Epithelial cell of umbilical artery (primary cell): ENCODE measurements around the gene GARRE1. TPM values are rescaled to one million over a fixed set of nuclear protein-coding genes. Genes with fewer than 3 reads are reported as not detected.

Experiments
- total RNA-seq: library from RNA; depleted of rRNA; stranded (reverse); fragments of >200 nt; gene quantifications from 2 replicates; pipeline ENCODE4 v1.2.3, GENCODE V29; 2014

Gene GARRE1
- 27.3 and 45.3 TPM in 2 replicates for total RNA-seq

GRCh38 chr19:34254046-34254697 lies at the start of gene GARRE1:
TSS of gene GARRE1 (plus strand) at chr19:34254554. CDS start at chr19:34300474, 45,920 bp downstream.

Other genes starting within 250 kb of the GARRE1 start
- 81.2 and 97.6 TPM in 2 replicates for gene LSM14A, start 82.0 kb upstream of the GARRE1 start, total RNA-seq
- gene GPI, start 110.6 kb downstream of the GARRE1 start, total RNA-seq, result 111 and 127 TPM in 2 replicates
- gene PDCD2L, start 149.8 kb downstream of the GARRE1 start, total RNA-seq, result 27.9 and 28.0 TPM in 2 replicates
- gene UBA2, start 173.8 kb downstream of the GARRE1 start, total RNA-seq, result 107 and 137 TPM in 2 replicates
- 28.6 and 34.4 TPM in 2 replicates for gene WTIP, start 227.2 kb downstream of the GARRE1 start, total RNA-seq